IMR-90 (cell line): ENCODE measurements around the gene AP1S2. TPM values are rescaled to one million over a fixed set of nuclear protein-coding genes. Genes with fewer than 3 reads are reported as not detected.

ENCODE experiments used
- ATAC-seq: fragments of 200-7000 bp; cut with Tn5 transposase; 2 replicates; pipeline ENCODE4 v1.9.1; 2020; ENCODE audit warnings: low read depth, mild to moderate bottlenecking, moderate library complexity
- BruUV-seq: library from RNA; stranded (reverse); fragments of 400-500 nt; replicated peaks from 2 replicates; lab custom pipeline; 2021; lab: Mats Ljungman, UMichigan
- CTCF ChIA-PET: fragments of 300-600 bp; formaldehyde crosslinking; extraction: SDS; loops from one replicate; lab custom pipeline; 2021; ENCODE audit warnings: antibody characterized with exemption; lab: Yijun Ruan, JAX
- POLR2A ChIA-PET: fragments of 300-600 bp; sonication (Branson Sonifier 250); formaldehyde crosslinking; loops from one replicate; lab custom pipeline; 2022; ENCODE audit warnings: antibody characterized with exemption; ENCODE audit not compliant: unreplicated experiment; lab: Charles Lee
- DNase-seq: peaks from one replicate; pipeline ENCODE4 v3.0.0; 2013
- H2AFZ ChIP-seq: replicated peaks from 2 replicates; pipeline ENCODE3; 2013; ENCODE audit warnings: low read length, mild to moderate bottlenecking; ENCODE audit not compliant: poor library complexity
- H2AK5ac ChIP-seq: 2 replicates; pipeline ENCODE4 v1.6.1; 2013; ENCODE audit warnings: low read depth, low read length, inconsistent platforms
- H2AK9ac ChIP-seq: replicated peaks from 2 replicates; pipeline ENCODE3; 2013; ENCODE audit warnings: mild to moderate bottlenecking, low read depth, low read length, moderate library complexity; ENCODE audit not compliant: poor library complexity
- H2BK120ac ChIP-seq: 2 replicates; pipeline ENCODE4 v1.6.1; 2013; ENCODE audit warnings: low read depth, low read length, inconsistent platforms
- H2BK15ac ChIP-seq: 3 replicates; pipeline ENCODE4 v1.6.1; 2013; ENCODE audit warnings: low read depth, low read length, inconsistent platforms
- H2BK20ac ChIP-seq: 2 replicates; pipeline ENCODE4 v1.6.1; 2013; ENCODE audit warnings: low read depth, mild to moderate bottlenecking, inconsistent platforms, low read length, moderate library complexity
- H2BK5ac ChIP-seq: 2 replicates; pipeline ENCODE4 v1.6.1; 2013; ENCODE audit warnings: mild to moderate bottlenecking, low read depth, low read length, inconsistent platforms; ENCODE audit not compliant: poor library complexity, severe bottlenecking
- H3K14ac ChIP-seq: replicated peaks from 2 replicates; pipeline ENCODE4 v1.6.1; 2013; ENCODE audit warnings: low read depth, low read length, inconsistent platforms
- H3K18ac ChIP-seq: 2 replicates; pipeline ENCODE4 v1.6.1; 2013; ENCODE audit warnings: low read depth, low read length, control low read depth
- H3K23ac ChIP-seq: 2 replicates; pipeline ENCODE4 v1.6.1; 2013; ENCODE audit warnings: low read depth, low read length, inconsistent platforms
- H3K27ac ChIP-seq: 2 replicates; pipeline ENCODE4 v1.5.1; 2013; ENCODE audit warnings: mild to moderate bottlenecking, control low read depth, low read length; ENCODE audit not compliant: insufficient read depth
- H3K27me3 ChIP-seq: 2 replicates; pipeline ENCODE4 v1.6.1; 2013; ENCODE audit warnings: low read length; ENCODE audit not compliant: control insufficient read depth, insufficient read depth
- H3K36me3 ChIP-seq: 2 replicates; pipeline ENCODE4 v1.6.1; 2013; ENCODE audit warnings: low read length, mixed read lengths; ENCODE audit not compliant: control insufficient read depth, insufficient read depth
- H3K4ac ChIP-seq: 2 replicates; pipeline ENCODE4 v1.6.1; 2013; ENCODE audit warnings: low read depth, low read length, inconsistent platforms
- H3K4me1 ChIP-seq: 2 replicates; pipeline ENCODE4 v1.6.1; 2013; ENCODE audit warnings: low read length, mixed read lengths; ENCODE audit not compliant: control insufficient read depth, insufficient read depth
- H3K4me2 ChIP-seq: 2 replicates; pipeline ENCODE4 v1.6.1; 2013; ENCODE audit warnings: low read depth, mild to moderate bottlenecking, control low read depth, low read length, moderate library complexity
- H3K4me3 ChIP-seq: 2 replicates; pipeline ENCODE4 v1.5.1; 2013; ENCODE audit warnings: low read depth, mild to moderate bottlenecking, control low read depth, low read length, moderate library complexity; ENCODE audit not compliant: insufficient read depth
- H3K56ac ChIP-seq: 2 replicates; pipeline ENCODE4 v1.6.1; 2013; ENCODE audit warnings: low read length, inconsistent platforms; ENCODE audit not compliant: insufficient read depth; ENCODE audit errors: extremely low read depth
- H3K79me1 ChIP-seq, 2 experiments: 2 replicates each; pipeline ENCODE4 v1.6.1; 2013; ENCODE audit warnings: low read length in 2 of 2, inconsistent platforms in 1 of 2, low read depth in 1 of 2
- H3K9ac ChIP-seq: 2 replicates; pipeline ENCODE4 v1.6.1; 2013; ENCODE audit warnings: low read depth, low read length, control low read depth
- H3K9me1 ChIP-seq: 2 replicates; pipeline ENCODE4 v1.6.1; 2013; ENCODE audit warnings: low read length, inconsistent platforms; ENCODE audit not compliant: insufficient read depth
- H3K9me3 ChIP-seq: 2 replicates; pipeline ENCODE4 v1.6.1; 2013; ENCODE audit warnings: low read length; ENCODE audit not compliant: control insufficient read depth, insufficient read depth
- H4K20me1 ChIP-seq: 2 replicates; pipeline ENCODE4 v1.6.1; 2013; ENCODE audit warnings: low read length, inconsistent platforms; ENCODE audit not compliant: insufficient read depth
- H4K5ac ChIP-seq: 2 replicates; pipeline ENCODE4 v1.6.1; 2013; ENCODE audit warnings: mild to moderate bottlenecking, low read depth, low read length, control low read depth
- H4K8ac ChIP-seq, 2 experiments: 2 replicates each; pipeline ENCODE4 v1.6.1; 2013; ENCODE audit warnings: low read depth in 2 of 2, low read length in 2 of 2, control low read depth in 1 of 2, inconsistent platforms in 1 of 2
- H4K91ac ChIP-seq: 2 replicates; pipeline ENCODE4 v1.6.1; 2013; ENCODE audit warnings: low read depth, low read length, inconsistent platforms; ENCODE audit not compliant: insufficient read depth
- CEBPB ChIP-seq: IDR thresholded peaks from 2 replicates; pipeline ENCODE4 v1.6.1; 2012; ENCODE audit warnings: low read depth, low read length, improper control_type of control experiment
- CHD1 ChIP-seq: IDR thresholded peaks from 2 replicates; pipeline ENCODE4 v1.6.1; 2012; ENCODE audit warnings: low read depth, low read length, improper control_type of control experiment
- CTCF ChIP-seq: conservative IDR thresholded peaks from 2 replicates; pipeline ENCODE4 v1.5.1; 2012; ENCODE audit warnings: mild to moderate bottlenecking, low read depth, low read length, improper control_type of control experiment
- FOS ChIP-seq: fragments of 150-350 bp; IDR thresholded peaks from 2 replicates; pipeline ENCODE4 v1.6.1; 2016; ENCODE audit warnings: low read depth, low read length
- MAFK ChIP-seq: IDR thresholded peaks from 2 replicates; pipeline ENCODE4 v1.6.1; 2012; ENCODE audit warnings: low read depth, low read length, improper control_type of control experiment
- MXI1 ChIP-seq: IDR thresholded peaks from 2 replicates; pipeline ENCODE4 v1.6.1; 2012; ENCODE audit warnings: low read depth, mild to moderate bottlenecking, low read length, moderate library complexity, borderline replicate concordance
- RAD21 ChIP-seq: IDR thresholded peaks from 2 replicates; pipeline ENCODE4 v1.6.1; 2012; ENCODE audit warnings: low read length, improper control_type of control experiment
- SMC3 ChIP-seq: fragments of 150-350 bp; IDR thresholded peaks from 2 replicates; pipeline ENCODE4 v1.6.1; 2016; ENCODE audit warnings: low read depth, mild to moderate bottlenecking, antibody characterized with exemption, low read length, moderate library complexity
- WGBS, 2 experiments: methylation state at CpG; one replicate each; pipeline versions ENCODE4 v1.1.5 to v1.1.7; 2013; ENCODE audit warnings: missing lambda C conversion rate in 2 of 2; ENCODE audit not compliant: insufficient read length in 1 of 2; ENCODE audit errors: extremely low coverage in 2 of 2; 5-methylcytosine and 5-hydroxymethylcytosine counted together
- dilution Hi-C: fragments of 300-500 bp; cut with HindIII; formaldehyde crosslinking; loops from one replicate; pipeline ENCODE4 v1.14.3; 2018; ENCODE audit warnings: low sequenced_read_pairs; ENCODE audit not compliant: unreplicated experiment
- in situ Hi-C: fragments of 300-500 bp; cut with MboI; formaldehyde crosslinking; loops from 3 replicates; pipeline ENCODE4 v1.14.3; 2019; ENCODE audit warnings: low sequenced_read_pairs, inconsistent platforms, mixed read lengths
- intact Hi-C: fragments of 100-400 bp; cut with micrococcal nuclease; formaldehyde crosslinking; loops from 2 replicates; pipeline ENCODE4 v1.10.0; 2022
- polyA plus RNA-seq, 3 experiments: library from polyadenylated mRNA; depleted of rRNA; stranded (reverse); fragments of >200 nt; gene quantifications; 2 replicates each; pipeline ENCODE4 v1.2.3, GENCODE V29; 2012; ENCODE audit warnings: low replicate concordance in 1 of 3
- total RNA-seq: library from RNA; depleted of rRNA; stranded (reverse); fragments of >200 nt; gene quantifications from 2 replicates; pipeline ENCODE4 v1.2.3, GENCODE V29; 2012

Gene AP1S2
- total and polyA plus RNA-seq, 2 of the 4 experiments (the other 2 are of a cell fraction): 28.3 to 46.5 TPM

DNA sequence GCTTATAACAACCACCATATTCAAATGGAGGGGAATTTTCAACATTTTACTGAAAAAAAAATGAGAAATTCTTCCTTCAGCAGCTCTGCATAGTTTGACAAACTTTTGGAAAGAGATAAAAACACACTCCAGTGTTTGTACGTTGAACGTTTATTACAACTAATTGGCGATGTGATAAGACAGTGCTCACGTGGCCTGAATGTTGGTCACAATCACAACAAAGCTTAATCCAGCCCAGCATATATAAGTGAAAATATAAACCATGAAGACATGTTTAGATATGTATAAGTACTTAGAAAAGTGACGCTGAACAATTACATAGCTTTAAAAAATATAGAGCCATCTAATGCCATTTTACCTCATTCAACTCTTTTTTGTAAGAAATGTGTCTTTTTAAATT is 28.7 kb downstream of the AP1S2 start:
- BruUV-seq: no TSS peak
- CTCF ChIA-PET: no interaction called here
- Histone ChIP-seq H4K20me1 (no peaks in the 10 kb centered on the region), H3K4me3 (no peak overlapping the region), H3K9me1 (no peaks in the 10 kb centered on the region; the same call in 1 of the 2 replicates), H3K4me2 (no peak overlapping the region), H4K91ac (no peak overlapping the region), H2AK9ac (no peak overlapping the region), H3K23ac (no peak overlapping the region), H3K14ac (no peak overlapping the region), H2BK20ac (no peak overlapping the region), H3K27me3 (no peaks in the 10 kb centered on the region), H3K4ac (no peak overlapping the region), H2BK120ac (no peak overlapping the region), H2BK15ac (no peak overlapping the region), H2BK5ac (no peak overlapping the region), H4K5ac (no peak overlapping the region), H4K8ac (no peak overlapping the region), H3K18ac (no peak overlapping the region), H3K56ac (no peak overlapping the region), H3K9ac (no peak overlapping the region), H3K27ac (no peak overlapping the region), H2AK5ac (no peak overlapping the region), H3K4me1 (no peaks in the 10 kb centered on the region), H3K36me3 (peaks cover 14% of the 10 kb centered on the region), H3K79me1 (peaks cover 0 to 6% of the 10 kb centered on the region in 2 experiments; a peak in 1 of 4 replicates), H2AFZ (no peak overlapping the region), H3K9me3 (no peaks in the 10 kb centered on the region)
- ATAC-seq: no peak
- dilution Hi-C loops (no loop called here), in situ Hi-C loops (no loop called here), intact Hi-C loops (no loop called here)
- POLR2A ChIA-PET: no interaction called here
- WGBS, 2 experiments: no CpG with 5 or more reads among the region's 5 CpGs
- no peak for TF ChIP-seq SMC3
- no peak for TF ChIP-seq CEBPB
- TF ChIP-seq CTCF: no peak
- no peak for TF ChIP-seq CHD1
- TF ChIP-seq RAD21: no peak
- TF ChIP-seq MXI1: no peak
- TF ChIP-seq MAFK: no peak
- no peak for TF ChIP-seq FOS
- no peak for DNase-seq
